ENCODE results near the gene EXOSC5.

DNA sequence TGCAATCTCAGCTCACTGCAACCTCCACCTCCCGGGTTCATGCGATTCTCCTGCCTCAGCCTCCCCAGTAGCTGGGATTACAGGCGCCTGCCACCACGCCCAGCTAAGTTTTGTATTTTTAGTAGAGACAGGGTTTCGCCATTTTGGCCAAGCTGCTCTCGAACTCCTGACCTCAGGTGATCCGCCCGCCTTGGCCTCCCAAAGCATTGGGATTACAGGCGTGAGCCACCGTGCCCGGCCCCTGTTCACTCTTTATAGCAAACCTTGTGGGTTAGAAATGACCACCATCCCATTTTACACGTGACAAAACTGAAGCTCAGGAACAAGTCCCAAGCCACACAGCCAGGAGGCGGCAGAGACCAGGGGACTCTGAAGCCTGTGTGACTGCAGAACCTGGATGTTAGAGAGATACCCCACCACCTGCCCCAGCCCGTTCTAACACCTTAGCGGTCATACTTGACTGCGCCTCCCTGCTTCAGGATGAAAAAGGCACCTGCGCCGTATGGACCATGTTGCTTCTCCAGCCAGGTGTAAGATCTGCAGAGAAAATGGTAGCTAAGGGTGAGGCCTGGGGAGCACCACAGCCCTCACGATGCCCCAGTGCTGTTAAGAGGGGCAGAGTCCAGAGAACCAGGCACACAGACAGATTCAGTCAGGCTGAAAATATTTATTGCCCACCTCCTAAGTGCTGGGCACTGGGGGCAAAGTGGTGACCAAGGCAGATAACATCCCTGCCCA is 38.9 kb upstream of the EXOSC5 start:
- TF ChIP-seq, protein P1, sequence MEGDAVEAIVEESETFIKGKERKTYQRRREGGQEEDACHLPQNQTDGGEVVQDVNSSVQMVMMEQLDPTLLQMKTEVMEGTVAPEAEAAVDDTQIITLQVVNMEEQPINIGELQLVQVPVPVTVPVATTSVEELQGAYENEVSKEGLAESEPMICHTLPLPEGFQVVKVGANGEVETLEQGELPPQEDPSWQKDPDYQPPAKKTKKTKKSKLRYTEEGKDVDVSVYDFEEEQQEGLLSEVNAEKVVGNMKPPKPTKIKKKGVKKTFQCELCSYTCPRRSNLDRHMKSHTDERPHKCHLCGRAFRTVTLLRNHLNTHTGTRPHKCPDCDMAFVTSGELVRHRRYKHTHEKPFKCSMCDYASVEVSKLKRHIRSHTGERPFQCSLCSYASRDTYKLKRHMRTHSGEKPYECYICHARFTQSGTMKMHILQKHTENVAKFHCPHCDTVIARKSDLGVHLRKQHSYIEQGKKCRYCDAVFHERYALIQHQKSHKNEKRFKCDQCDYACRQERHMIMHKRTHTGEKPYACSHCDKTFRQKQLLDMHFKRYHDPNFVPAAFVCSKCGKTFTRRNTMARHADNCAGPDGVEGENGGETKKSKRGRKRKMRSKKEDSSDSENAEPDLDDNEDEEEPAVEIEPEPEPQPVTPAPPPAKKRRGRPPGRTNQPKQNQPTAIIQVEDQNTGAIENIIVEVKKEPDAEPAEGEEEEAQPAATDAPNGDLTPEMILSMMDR (IDR thresholded peaks at IDR 0.05; ENCODE audit: low read depth, low read length) = no peak
- no peak for TF ChIP-seq POLR2A (IDR thresholded peaks at IDR 0.05; ENCODE audit: extremely low read depth, insufficient read length)
- TF ChIP-seq, protein P2, sequence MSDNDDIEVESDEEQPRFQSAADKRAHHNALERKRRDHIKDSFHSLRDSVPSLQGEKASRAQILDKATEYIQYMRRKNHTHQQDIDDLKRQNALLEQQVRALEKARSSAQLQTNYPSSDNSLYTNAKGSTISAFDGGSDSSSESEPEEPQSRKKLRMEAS (IDR thresholded peaks at IDR 0.05; ENCODE audit: low read depth, low read length) = no peak
- TF ChIP-seq MYC (IDR thresholded peaks at IDR 0.05; ENCODE audit: low read depth, low read length) = no peak
